Trophoblast cell (in vitro differentiated cells and primary cell): Measurements from ENCODE around the gene ARNT2.

Source experiments
- DNase-seq, 2 donors: peaks; one replicate each; pipeline ENCODE4 v3.0.0-alpha.2; 2016
- H2AFZ ChIP-seq: 2 replicates; pipeline ENCODE4 v1.6.1; 2013; ENCODE audit warnings: low read length, moderate library complexity, mild to moderate bottlenecking; ENCODE audit not compliant: insufficient read depth, poor library complexity
- H2AK5ac ChIP-seq: 2 replicates; pipeline ENCODE4 v1.6.1; 2013; ENCODE audit warnings: mild to moderate bottlenecking, low read length
- H2BK120ac ChIP-seq: 2 replicates; pipeline ENCODE4 v1.6.1; 2013; ENCODE audit warnings: low read length, mild to moderate bottlenecking, moderate library complexity; ENCODE audit not compliant: insufficient read depth, poor library complexity
- H2BK12ac ChIP-seq: 2 replicates; pipeline ENCODE4 v1.6.1; 2013; ENCODE audit warnings: mild to moderate bottlenecking, low read length, moderate library complexity
- H2BK5ac ChIP-seq: 2 replicates; pipeline ENCODE4 v1.6.1; 2013; ENCODE audit warnings: low read length, low read depth, moderate library complexity, mild to moderate bottlenecking; ENCODE audit not compliant: poor library complexity
- H3K14ac ChIP-seq: 2 replicates; pipeline ENCODE4 v1.6.1; 2013; ENCODE audit warnings: mild to moderate bottlenecking, low read length
- H3K18ac ChIP-seq: 2 replicates; pipeline ENCODE4 v1.6.1; 2013; ENCODE audit warnings: mild to moderate bottlenecking, low read length
- H3K23ac ChIP-seq: 2 replicates; pipeline ENCODE4 v1.6.1; 2013; ENCODE audit warnings: low read length
- H3K27ac ChIP-seq: 2 replicates; pipeline ENCODE4 v1.5.1; 2013; ENCODE audit warnings: low read depth, mild to moderate bottlenecking, inconsistent platforms, low read length, moderate library complexity
- H3K27me3 ChIP-seq: 2 replicates; pipeline ENCODE4 v1.6.1; 2013; ENCODE audit warnings: inconsistent platforms, mild to moderate bottlenecking, low read length, moderate library complexity; ENCODE audit not compliant: insufficient read depth
- H3K36me3 ChIP-seq, 2 experiments: 1 replicate in 1 of 2; 2 replicates in 1 of 2; pipeline ENCODE4 v1.6.1; 2013; ENCODE audit warnings: low read length in 2 of 2, mild to moderate bottlenecking in 2 of 2, moderate library complexity in 1 of 2; ENCODE audit not compliant: insufficient read depth in 2 of 2, control insufficient read depth in 1 of 2
- H3K4ac ChIP-seq: 2 replicates; pipeline ENCODE4 v1.6.1; 2013; ENCODE audit warnings: low read depth, mild to moderate bottlenecking, low read length, moderate library complexity
- H3K4me1 ChIP-seq, 2 experiments: 1 replicate in 1 of 2; 2 replicates in 1 of 2; pipeline ENCODE4 v1.6.1; 2013; ENCODE audit warnings: low read length in 2 of 2, mild to moderate bottlenecking in 2 of 2, moderate library complexity in 1 of 2; ENCODE audit not compliant: insufficient read depth in 2 of 2, control insufficient read depth in 1 of 2
- H3K4me2 ChIP-seq: 2 replicates; pipeline ENCODE4 v1.6.1; 2013; ENCODE audit warnings: inconsistent platforms, mild to moderate bottlenecking, low read length, moderate library complexity
- H3K4me3 ChIP-seq: 2 replicates; pipeline ENCODE4 v1.5.1; 2013; ENCODE audit warnings: mild to moderate bottlenecking, low read depth, low read length, inconsistent platforms
- H3K79me1 ChIP-seq: one replicate; pipeline ENCODE4 v1.6.1; 2013; ENCODE audit warnings: low read length
- H3K79me2 ChIP-seq: 2 replicates; pipeline ENCODE4 v1.6.1; 2013; ENCODE audit warnings: low read length, mild to moderate bottlenecking; ENCODE audit not compliant: control insufficient read depth, insufficient read depth, poor library complexity
- H3K9ac ChIP-seq: 2 replicates; pipeline ENCODE4 v1.6.1; 2013; ENCODE audit warnings: mild to moderate bottlenecking, low read length
- H3K9me3 ChIP-seq: 2 replicates; pipeline ENCODE4 v1.6.1; 2013; ENCODE audit warnings: low read depth, mild to moderate bottlenecking, control low read depth, inconsistent platforms, low read length; ENCODE audit not compliant: insufficient read depth
- H4K12ac ChIP-seq: 2 replicates; pipeline ENCODE4 v1.6.1; 2013; ENCODE audit warnings: low read depth, mild to moderate bottlenecking, low read length, moderate library complexity
- H4K8ac ChIP-seq: 2 replicates; pipeline ENCODE4 v1.6.1; 2013; ENCODE audit warnings: low read depth, mild to moderate bottlenecking, low read length, moderate library complexity
- H4K91ac ChIP-seq: one replicate; pipeline ENCODE4 v1.6.1; 2013; ENCODE audit warnings: low read depth, mild to moderate bottlenecking, low read length, moderate library complexity
- WGBS: extraction: QIAGEN DNeasy Blood & Tissue Kit; methylation state at CpG from one replicate; pipeline ENCODE4 v1.1.7; 2013; ENCODE audit warnings: missing lambda C conversion rate; ENCODE audit not compliant: insufficient read length, insufficient coverage; ENCODE audit errors: extremely low coverage; 5-methylcytosine and 5-hydroxymethylcytosine counted together

The ARNT2 gene

DNA sequence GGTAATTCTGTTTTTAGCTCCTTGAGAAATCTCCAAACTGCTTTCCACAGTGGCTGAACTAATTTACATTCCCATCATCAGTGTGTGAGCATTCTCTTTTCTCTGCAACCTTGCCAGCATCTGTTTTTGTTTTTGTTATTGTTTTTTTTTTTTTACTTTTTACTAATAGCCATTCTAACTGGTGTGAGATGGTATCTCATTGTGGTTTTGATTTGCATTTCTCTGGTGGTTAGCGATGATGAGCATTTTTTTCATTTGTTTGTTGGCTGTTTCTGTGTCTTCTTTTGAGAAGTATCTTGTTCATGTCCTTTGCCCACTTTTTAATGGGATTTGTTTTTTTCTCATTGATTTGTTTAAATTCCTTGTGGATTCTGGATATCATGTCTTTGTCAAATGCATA lies 161.2 kb downstream of the ARNT2 start:
- H3K4me1 ChIP-seq: no peaks in the 10 kb centered on the region
- H2BK5ac ChIP-seq: no peak overlapping the region
- no peaks in the 10 kb centered on the region for H3K79me2 ChIP-seq
- H3K9ac ChIP-seq: no peak overlapping the region
- no peaks in the 10 kb centered on the region for H3K36me3 ChIP-seq
- no peak overlapping the region for H3K4me2 ChIP-seq
- H4K8ac ChIP-seq: no peak overlapping the region
- no peak overlapping the region for H2BK12ac ChIP-seq
- no peak overlapping the region for H3K4ac ChIP-seq
- H4K12ac ChIP-seq: no peak overlapping the region
- no CpG with 5 or more reads among the region's 1 CpG for WGBS
- no peak overlapping the region for H4K91ac ChIP-seq
- H2AFZ ChIP-seq: no peak overlapping the region
- DNase-seq: no peak
- H3K4me3 ChIP-seq: no peak overlapping the region
- no peak overlapping the region for H3K23ac ChIP-seq
- no peak overlapping the region for H2BK120ac ChIP-seq
- H3K27ac ChIP-seq: no peak overlapping the region
- no peaks in the 10 kb centered on the region for H3K79me1 ChIP-seq
- no peaks in the 10 kb centered on the region for H3K9me3 ChIP-seq
- H3K14ac ChIP-seq: no peak overlapping the region
- H2AK5ac ChIP-seq: no peak overlapping the region
- H3K27me3 ChIP-seq: no peaks in the 10 kb centered on the region
- H3K18ac ChIP-seq: no peak overlapping the region

- H3K27ac ChIP-seq: no peak overlapping the region
- H3K4me2 ChIP-seq: no peak overlapping the region
- H2AFZ ChIP-seq: no peak overlapping the region
- no peak overlapping the region for H4K8ac ChIP-seq
- no peaks in the 10 kb centered on the region for H3K9me3 ChIP-seq
- H2BK5ac ChIP-seq: no peak overlapping the region
- no peaks in the 10 kb centered on the region for H3K79me2 ChIP-seq
- H3K36me3 ChIP-seq: no peaks in the 10 kb centered on the region
- no peak overlapping the region for H3K4ac ChIP-seq
- H3K4me3 ChIP-seq: no peak overlapping the region
- no peak for DNase-seq
- no peak overlapping the region for H3K18ac ChIP-seq
- H2BK120ac ChIP-seq: no peak overlapping the region
- no peak overlapping the region for H3K9ac ChIP-seq
- H3K14ac ChIP-seq: no peak overlapping the region
- no peaks in the 10 kb centered on the region for H3K4me1 ChIP-seq
- H2BK12ac ChIP-seq: no peak overlapping the region
- no peak overlapping the region for H3K23ac ChIP-seq
- no CpG with 5 or more reads among the region's 4 CpGs for WGBS
- no peak overlapping the region for H4K91ac ChIP-seq
- H4K12ac ChIP-seq: no peak overlapping the region
- H3K27me3 ChIP-seq: no peaks in the 10 kb centered on the region
- no peak overlapping the region for H2AK5ac ChIP-seq
- no peaks in the 10 kb centered on the region for H3K79me1 ChIP-seq
Observed at GRCh38 chr15:80565988-80566387, 161.8 kb downstream of the ARNT2 start.

- Histone ChIP-seq H2BK5ac (no peak overlapping the region), H3K4me3 (no peak overlapping the region), H3K4me1 (no peaks in the 10 kb centered on the region), H2AK5ac (no peak overlapping the region), H3K14ac (no peak overlapping the region), H3K36me3 (no peaks in the 10 kb centered on the region), H2AFZ (no peak overlapping the region), H2BK120ac (no peak overlapping the region), H3K9ac (no peak overlapping the region), H4K91ac (no peak overlapping the region), H3K4me2 (no peak overlapping the region), H3K9me3 (no peaks in the 10 kb centered on the region), H3K79me2 (no peaks in the 10 kb centered on the region), H3K27ac (no peak overlapping the region), H3K23ac (no peak overlapping the region), H4K12ac (no peak overlapping the region), H3K4ac (no peak overlapping the region), H2BK12ac (no peak overlapping the region), H4K8ac (no peak overlapping the region), H3K18ac (no peak overlapping the region), H3K27me3 (no peaks in the 10 kb centered on the region), H3K79me1 (no peaks in the 10 kb centered on the region)
- no CpG with 5 or more reads among the region's 5 CpGs for WGBS
- DNase-seq: peak; percentile 71 to 85
Observed at GRCh38 chr15:80567721-80568157, 163.6 kb downstream of the ARNT2 start.

- Histone ChIP-seq H4K91ac (no peak overlapping the region), H3K14ac (no peak overlapping the region), H2AFZ (no peak overlapping the region), H4K12ac (no peak overlapping the region), H3K9me3 (no peaks in the 10 kb centered on the region), H3K27me3 (no peaks in the 10 kb centered on the region), H3K36me3 (no peaks in the 10 kb centered on the region), H3K27ac (no peak overlapping the region), H3K79me2 (no peaks in the 10 kb centered on the region), H3K4ac (no peak overlapping the region), H3K9ac (no peak overlapping the region), H2AK5ac (no peak overlapping the region), H4K8ac (no peak overlapping the region), H3K4me2 (no peak overlapping the region), H3K4me1 (no peaks in the 10 kb centered on the region), H2BK12ac (no peak overlapping the region), H3K18ac (no peak overlapping the region), H2BK5ac (no peak overlapping the region), H2BK120ac (no peak overlapping the region), H3K23ac (no peak overlapping the region), H3K79me1 (no peaks in the 10 kb centered on the region), H3K4me3 (no peak overlapping the region)
- peak; percentile 44 to 66 for DNase-seq
- no CpG with 5 or more reads among the region's 8 CpGs for WGBS
Observed at GRCh38 chr15:80568298-80568697, 164.1 kb downstream of the ARNT2 start.
